ENCODE results near the gene SLCO1B3. TPM values are rescaled to one million over a fixed set of nuclear protein-coding genes. Genes with fewer than 3 reads are reported as not detected.

SLCO1B3 gene
- total and polyA plus RNA-seq, 9 of the 15 experiments (the other 6 are each of a cell fraction or from before 2014, with no cell fraction given), result not detected

- CTCF ChIA-PET (ENCODE audit: low intra/inter-chr PET ratio), result no interaction called here
- H3K9me3 ChIP-seq (replicated peaks; ENCODE audit: control insufficient read depth, insufficient read depth, low read depth, low read length), result no peaks in the 10 kb centered on the region
- H4K20me1 ChIP-seq (replicated peaks; ENCODE audit: control insufficient read depth, insufficient read depth, low read length), result no peaks in the 10 kb centered on the region
- no peak for ATAC-seq
- intact Hi-C loops (cut with micrococcal nuclease), result no loop called here
- DNase-seq (ENCODE audit: extremely low read depth in 1 of 4, low spot score in 3 of 4), result no peak
- in situ Hi-C loops (cut with MboI), result no loop called here
- no peaks in the 10 kb centered on the region for H3K4me1 ChIP-seq (replicated peaks in 1 of 2; ENCODE audit: control insufficient read depth in 2 of 2, insufficient read depth in 2 of 2, low read length in 2 of 2)
- H3K79me2 ChIP-seq (ENCODE audit: control insufficient read depth, insufficient read depth, low read length), result no peaks in the 10 kb centered on the region
- no peaks in the 10 kb centered on the region for H3K27me3 ChIP-seq (ENCODE audit: control insufficient read depth in 2 of 2, insufficient read depth in 2 of 2, low read length in 2 of 2)
- no peak overlapping the region for H3K9ac ChIP-seq (ENCODE audit: insufficient read depth in 1 of 2, low read depth in 2 of 2, low read length in 2 of 2)
- POLR2A ChIA-PET, result no interaction called here
- no peak overlapping the region for H2AFZ ChIP-seq (ENCODE audit: low read depth, low read length)
- no peaks in the 10 kb centered on the region for H3K9me1 ChIP-seq (ENCODE audit: control insufficient read depth, insufficient read depth, low read length)
- no peak for FAIRE-seq
- no peak overlapping the region for H3K4me3 ChIP-seq
- BruUV-seq (replicated peaks), result no TSS peak
- no peak overlapping the region for H3K27ac ChIP-seq (ENCODE audit: extremely low read depth, low read depth, low read length)
- H3K36me3 ChIP-seq (ENCODE audit: control insufficient read depth, insufficient read depth, low read length), result no peaks in the 10 kb centered on the region
- H3K4me2 ChIP-seq (ENCODE audit: insufficient read depth, low read length), result no peak overlapping the region
- no peak for TF ChIP-seq ZNF407 (IDR thresholded peaks at IDR 0.05; ENCODE audit: low read depth)
- no peak for TF ChIP-seq RBM25 (IDR thresholded peaks at IDR 0.05; ENCODE audit: low read depth, low read length, severe bottlenecking)
- TF ChIP-seq ZNF174 (CRISPR knock-in tag; IDR thresholded peaks at IDR 0.05), result no peak
- TF ChIP-seq MAZ (CRISPR knock-in tag; conservative IDR thresholded peaks at IDR 0.05 in 1 of 2, IDR thresholded peaks at IDR 0.05 in 1 of 2), result no peak
- no peak for TF ChIP-seq ZNF717 (CRISPR knock-in tag; IDR thresholded peaks at IDR 0.05)
- TF ChIP-seq NUFIP1 (IDR thresholded peaks at IDR 0.05; ENCODE audit: partially characterized antibody), result no peak
- TF ChIP-seq NFXL1 (CRISPR knock-in tag; IDR thresholded peaks at IDR 0.05), result no peak
- no peak for TF ChIP-seq BHLHE40 (IDR thresholded peaks at IDR 0.05; ENCODE audit: low read length)
- TF ChIP-seq RHOXF2B (CRISPR knock-in tag; conservative IDR thresholded peaks at IDR 0.05), result no peak
- no peak for TF ChIP-seq CCAR2 (IDR thresholded peaks at IDR 0.05; ENCODE audit: low read depth, low read length)
- no peak for TF ChIP-seq NKRF (IDR thresholded peaks at IDR 0.05; ENCODE audit: borderline replicate concordance)
- no peak for TF ChIP-seq DEAF1 (CRISPR knock-in tag; IDR thresholded peaks at IDR 0.05)
- TF ChIP-seq TRIM28 (IDR thresholded peaks at IDR 0.05), result no peak
Observed at GRCh38 chr12:20883288-20883687, 72.8 kb downstream of the SLCO1B3 start.
